Motor neuron (in vitro differentiated cells): ENCODE data around the gene CCDC185. TPM values are rescaled to one million over a fixed set of nuclear protein-coding genes. Genes with fewer than 3 reads are reported as not detected.

Experiments
- ATAC-seq, 8 experiments: fragments of 200-7000 bp; cut with Tn5 transposase; replicated peaks in 6 of 8; 2 replicates each; pipeline ENCODE4 v1.8.0; 2021; ENCODE audit warnings: mild to moderate bottlenecking in 8 of 8, moderate library complexity in 8 of 8
- H3K27ac ChIP-seq, 2 donors: fragments of 250-450 bp; sonication (Bioruptor Pico); 2 replicates each; pipeline ENCODE4 v1.9.0; 2021; ENCODE audit warnings: antibody characterized with exemption in 2 of 2, mild to moderate bottlenecking in 2 of 2, moderate library complexity in 1 of 2
- H3K4me1 ChIP-seq, 2 donors: fragments of 250-450 bp; sonication (Bioruptor Pico); replicated peaks in 1 of 2; 2 replicates each; pipeline ENCODE4 v1.6.1; 2021; ENCODE audit warnings: antibody characterized with exemption in 2 of 2, mild to moderate bottlenecking in 2 of 2, moderate library complexity in 1 of 2
- H3K4me3 ChIP-seq, 5 donors: fragments of 250-450 bp; sonication (Bioruptor Pico); 2 replicates each; pipeline ENCODE4 v1.9.0; 2021; ENCODE audit warnings: antibody characterized with exemption in 5 of 5, mild to moderate bottlenecking in 5 of 5, moderate library complexity in 4 of 5
- WGBS, 10 experiments: fragments of 450-650 bp; shearing (Covaris generic); methylation state at CpG; one replicate each; pipeline ENCODE4 v1.0.0; 2022; 5-methylcytosine and 5-hydroxymethylcytosine counted together
- in situ Hi-C, 9 experiments: fragments of 400-800 bp; cut with MboI; loops; one replicate each; pipeline ENCODE4 v1.15.0; 2021; ENCODE audit warnings: low sequenced_read_pairs in 9 of 9, low pct_unique_long_range_greater_than_20kb in 2 of 9; ENCODE audit not compliant: unreplicated experiment in 9 of 9
- total RNA-seq, 8 experiments: library from RNA; unstranded; fragments of 300-600 nt; gene quantifications; 2 replicates each; pipeline versions ENCODE4 v1.2.3 to v1.2.4, GENCODE V29; 2022

CCDC185 gene
- under 1 TPM in 7 of 8 experiments, not detected in 1; 0.05 to 0.81 (median 0.29) TPM for total RNA-seq

DNA sequence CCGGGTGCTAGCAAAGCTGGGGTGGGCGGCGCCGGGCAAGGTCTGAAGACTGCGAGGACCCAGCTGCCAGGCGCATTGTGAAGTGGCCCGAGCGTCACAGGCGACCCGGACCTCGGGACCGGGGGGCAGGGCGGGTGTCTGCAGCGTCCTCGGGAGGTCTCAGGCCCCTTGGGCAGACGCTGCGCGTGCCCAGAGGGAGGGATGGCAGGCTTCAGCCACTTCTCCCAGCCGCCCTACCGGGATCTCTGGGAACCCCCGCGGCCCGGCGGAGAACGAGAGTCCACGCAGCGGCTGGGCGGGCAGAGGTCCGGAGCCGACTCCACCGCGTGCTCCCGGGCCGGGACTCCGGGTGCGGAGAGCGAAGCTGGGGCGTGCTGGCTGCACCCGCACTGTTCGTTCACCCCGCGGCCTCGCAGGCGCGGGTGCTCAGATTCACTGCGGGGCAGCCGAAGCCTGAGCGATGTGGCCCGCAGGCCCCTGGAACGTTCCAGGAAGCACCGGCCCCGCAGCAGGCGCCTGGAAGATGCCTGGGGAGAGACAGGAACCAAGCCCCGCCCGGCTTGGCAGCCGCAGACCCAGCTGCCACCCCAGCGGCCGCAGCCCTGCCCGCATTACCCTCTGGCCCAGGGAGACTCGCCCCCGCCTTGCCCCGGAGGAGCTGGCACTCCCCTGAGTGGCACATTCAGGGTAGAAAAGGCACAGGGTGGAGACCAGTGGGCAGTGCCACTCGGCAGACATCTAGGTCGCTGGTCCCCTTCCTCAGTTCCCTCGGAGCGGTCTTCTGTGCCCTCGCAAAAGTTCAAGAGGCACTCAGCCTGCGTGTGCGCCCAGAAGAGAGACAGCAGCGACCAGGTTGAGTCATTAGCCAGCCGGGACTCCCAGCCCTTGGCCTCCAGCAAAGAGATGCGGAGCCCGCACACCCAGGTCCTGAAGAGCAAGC lies at the start of gene CCDC185:
CCDC185 (plus strand) TSS at position 141 of the 940 bp plus-strand sequence; CDS start at position 202, 61 bp downstream.
- ATAC-seq = peak; percentile 33 to 88 (median 62)
- in situ Hi-C loops = no loop called here

DNA sequence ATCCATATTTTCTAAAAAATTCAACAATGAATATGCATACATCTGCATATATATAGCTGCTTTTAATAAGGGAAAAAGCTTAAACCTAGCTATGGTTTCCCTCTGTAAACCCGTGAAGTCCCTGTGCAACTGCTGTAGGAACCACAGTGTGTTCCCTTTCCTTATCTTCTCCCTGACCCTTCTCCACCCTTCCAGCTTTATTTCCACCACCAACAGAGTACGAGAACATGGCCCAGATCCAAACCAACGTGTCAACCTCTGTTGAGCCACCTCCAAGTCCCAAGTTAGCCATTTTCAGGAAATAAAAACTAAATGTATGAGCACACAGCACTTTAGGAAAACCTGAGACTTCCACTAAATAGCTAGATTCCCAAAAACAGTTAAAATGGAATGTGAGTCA lies 49.5 kb upstream of the CCDC185 start:
- 29 to 89% (median 57%) methylated on average over 2 to 3 of the region's 3 CpGs; no CpG with 5 or more reads in 2 of the 10 experiments for whole genome bisulfite sequencing, 10 experiments
- in situ Hi-C loops = no loop called here
- ATAC-seq = peak in 1 of 8 experiments; percentile 20
- no peak overlapping the region for H3K27ac ChIP-seq
- peaks cover 0 to 5% of the 10 kb centered on the region in 2 donors for H3K4me1 ChIP-seq
- H3K4me3 ChIP-seq = no peak overlapping the region

More for the DNA sequence above, at the start of gene CCDC185:
- Histone ChIP-seq H3K27ac (no peak within 1 kb of the TSS), H3K4me1 (no peaks in the 10 kb centered on the region), H3K4me3 (peak within 1 kb of the TSS; percentile 4 to 29 (median 21))
- WGBS, 10 experiments = 9 to 93% (median 45%) methylated on average over 3 to 32 of the region's 73 CpGs; no CpG with 5 or more reads in 4 of the 10 experiments

DNA sequence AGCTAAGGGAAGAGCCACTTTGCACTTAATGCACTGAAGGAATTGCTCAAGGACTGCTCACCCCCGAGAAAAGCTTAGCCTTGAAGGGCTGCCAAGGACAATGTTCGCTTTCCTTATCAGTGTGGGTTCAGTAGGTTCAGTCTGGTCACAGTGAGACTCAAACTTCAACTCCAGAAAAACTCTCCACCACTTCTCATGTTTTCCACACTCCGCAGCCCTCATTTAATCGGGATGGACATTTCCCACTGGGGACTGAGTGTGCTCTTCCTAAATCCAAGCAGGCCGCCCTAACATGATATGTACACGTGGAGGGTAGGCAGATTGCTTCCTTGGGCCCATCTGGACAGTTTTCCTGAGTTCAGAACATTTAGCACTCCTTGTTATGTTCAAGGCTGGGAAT lies 48.7 kb upstream of the CCDC185 start:
- in situ Hi-C loops = no loop called here
- peaks cover 0 to 5% of the 10 kb centered on the region in 2 donors for H3K4me1 ChIP-seq
- no peak for ATAC-seq
- H3K4me3 ChIP-seq = no peak overlapping the region
- WGBS, 10 experiments = 47 to 92% (median 77%) methylated on average over 3 to 6 of the region's 6 CpGs; no CpG with 5 or more reads in 2 of the 10 experiments
- no peak overlapping the region for H3K27ac ChIP-seq

DNA sequence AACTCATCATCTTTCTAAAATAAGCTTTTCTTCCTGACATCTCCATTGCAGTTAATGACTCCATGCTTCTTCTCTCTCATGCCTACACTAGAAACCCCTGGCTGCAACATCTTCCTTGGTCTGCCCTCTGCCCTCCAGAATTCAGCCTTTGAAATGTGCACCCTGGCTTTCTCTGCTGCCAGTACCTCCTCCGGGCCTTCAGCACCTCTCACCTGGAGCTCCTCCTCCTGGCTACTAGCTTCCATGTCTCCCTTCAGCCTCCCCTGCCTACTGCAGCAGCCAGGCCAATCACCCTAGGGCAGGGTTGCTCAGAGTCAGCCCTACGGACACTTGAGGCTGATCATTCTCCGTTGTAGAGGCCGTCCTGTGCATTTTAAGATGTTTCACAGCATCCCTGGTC lies 47.5 kb upstream of the CCDC185 start:
- Histone ChIP-seq H3K27ac (no peak overlapping the region), H3K4me3 (no peak overlapping the region), H3K4me1 (peaks cover 0 to 2% of the 10 kb centered on the region in 2 donors)
- in situ Hi-C loops = no loop called here
- WGBS, 10 experiments = 50 to 100% (median 77%) methylated on average over 1 to 4 of the region's 4 CpGs; no CpG with 5 or more reads in 1 of the 10 experiments
- ATAC-seq = no peak

DNA sequence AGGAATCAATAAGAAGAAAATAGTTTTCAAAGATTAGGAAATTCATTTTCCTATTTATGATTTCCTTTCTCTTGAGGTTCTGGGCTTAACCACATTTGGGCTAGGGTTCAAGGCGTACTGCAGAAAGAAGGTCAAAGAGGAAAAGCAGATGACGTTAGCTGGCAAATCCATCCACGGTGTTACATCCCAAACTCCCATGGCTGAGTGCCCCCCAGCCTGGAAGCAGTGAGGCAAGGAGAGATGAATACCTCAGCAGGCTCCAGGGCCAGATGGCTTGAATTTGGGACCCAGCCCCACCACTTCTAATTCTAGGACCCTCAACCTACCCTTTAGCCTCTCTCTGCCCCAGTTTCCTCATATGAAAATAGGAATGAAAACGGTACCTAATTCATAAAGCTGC lies 46.9 kb upstream of the CCDC185 start:
- no peak overlapping the region for H3K27ac ChIP-seq
- H3K4me1 ChIP-seq = no peaks in the 10 kb centered on the region
- no peak overlapping the region for H3K4me3 ChIP-seq
- in situ Hi-C loops = no loop called here
- no peak for ATAC-seq
- 71 to 94% (median 83%) methylated on average over 1 to 4 of the region's 4 CpGs; no CpG with 5 or more reads in 2 of the 10 experiments for WGBS, 10 experiments

DNA sequence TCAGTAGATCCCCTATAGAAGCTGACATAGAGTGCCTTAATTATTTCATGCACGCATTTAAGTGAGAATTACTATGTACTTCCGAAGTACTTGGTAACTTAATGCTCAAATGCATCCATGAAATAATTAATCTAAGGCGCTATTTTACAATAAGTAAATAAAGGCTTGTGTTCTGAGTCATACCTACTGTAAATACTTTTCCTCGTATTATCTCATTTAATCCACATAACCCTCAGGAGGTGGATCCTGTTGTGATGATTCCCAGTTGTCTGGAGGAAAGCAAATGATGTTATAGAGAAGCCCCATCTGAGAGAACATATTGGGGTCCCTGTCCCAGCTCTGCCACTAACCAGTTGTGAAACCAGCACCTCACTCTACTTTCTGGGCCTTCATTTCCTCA lies 45.6 kb upstream of the CCDC185 start:
- H3K4me3 ChIP-seq = no peak overlapping the region
- 63 to 98% (median 85%) methylated on average over 1 to 4 of the region's 4 CpGs; no CpG with 5 or more reads in 4 of the 10 experiments for WGBS, 10 experiments
- H3K27ac ChIP-seq = no peak overlapping the region
- ATAC-seq = no peak
- peaks cover 3 to 4% of the 10 kb centered on the region in 2 donors for H3K4me1 ChIP-seq
- in situ Hi-C loops = no loop called here

DNA sequence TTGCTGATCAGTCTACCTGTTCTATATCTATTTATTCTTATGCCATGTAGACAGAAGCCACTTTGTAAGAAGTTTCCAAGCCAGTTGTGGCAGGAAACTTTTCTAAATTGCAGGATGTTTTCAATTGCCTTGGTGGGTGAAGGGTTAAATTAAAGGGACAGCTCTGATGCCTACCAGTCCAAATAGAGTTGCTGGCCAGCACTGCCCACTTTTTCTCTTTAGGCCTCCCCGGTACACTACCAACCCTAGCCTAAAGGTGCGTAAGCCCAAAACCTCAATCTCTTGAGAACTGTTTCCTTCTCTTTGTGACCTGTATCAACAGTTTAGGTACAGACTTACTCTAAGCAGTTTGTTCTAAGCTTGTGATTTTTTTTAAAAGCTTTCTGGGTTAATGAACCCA lies 44.8 kb upstream of the CCDC185 start:
- peaks cover 3 to 9% of the 10 kb centered on the region in 2 donors for H3K4me1 ChIP-seq
- WGBS, 10 experiments = 20 to 100% (median 72%) methylated on average over 1 to 2 of the region's 2 CpGs; no CpG with 5 or more reads in 3 of the 10 experiments
- H3K4me3 ChIP-seq = no peak overlapping the region
- in situ Hi-C loops = no loop called here
- ATAC-seq = no peak
- H3K27ac ChIP-seq = no peak overlapping the region

DNA sequence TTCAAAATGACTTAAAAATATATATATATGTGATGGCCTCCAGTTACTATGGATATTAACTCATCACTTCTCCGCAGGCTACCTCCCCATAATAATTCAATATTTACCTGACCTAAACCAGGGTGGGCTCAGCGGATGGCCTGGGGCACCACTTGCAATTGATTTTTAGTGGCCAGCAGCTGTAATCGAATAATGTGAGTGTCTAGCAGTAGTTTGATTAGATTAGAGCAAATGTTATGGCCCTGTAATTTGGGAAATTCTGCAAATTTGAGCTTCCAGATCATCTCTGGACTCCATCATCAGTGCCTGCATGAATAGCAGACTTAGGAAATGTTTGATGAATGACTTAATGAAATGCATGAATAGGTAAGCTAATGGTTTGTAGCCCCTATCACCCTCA lies 44.0 kb upstream of the CCDC185 start:
- in situ Hi-C loops = no loop called here
- WGBS, 10 experiments = 80 to 100% (median 100%) methylated on average over 1 to 3 of the region's 3 CpGs; no CpG with 5 or more reads in 1 of the 10 experiments
- H3K27ac ChIP-seq = no peak overlapping the region
- H3K4me1 ChIP-seq = peaks cover 3 to 9% of the 10 kb centered on the region in 2 donors
- H3K4me3 ChIP-seq = no peak overlapping the region
- ATAC-seq = no peak

DNA sequence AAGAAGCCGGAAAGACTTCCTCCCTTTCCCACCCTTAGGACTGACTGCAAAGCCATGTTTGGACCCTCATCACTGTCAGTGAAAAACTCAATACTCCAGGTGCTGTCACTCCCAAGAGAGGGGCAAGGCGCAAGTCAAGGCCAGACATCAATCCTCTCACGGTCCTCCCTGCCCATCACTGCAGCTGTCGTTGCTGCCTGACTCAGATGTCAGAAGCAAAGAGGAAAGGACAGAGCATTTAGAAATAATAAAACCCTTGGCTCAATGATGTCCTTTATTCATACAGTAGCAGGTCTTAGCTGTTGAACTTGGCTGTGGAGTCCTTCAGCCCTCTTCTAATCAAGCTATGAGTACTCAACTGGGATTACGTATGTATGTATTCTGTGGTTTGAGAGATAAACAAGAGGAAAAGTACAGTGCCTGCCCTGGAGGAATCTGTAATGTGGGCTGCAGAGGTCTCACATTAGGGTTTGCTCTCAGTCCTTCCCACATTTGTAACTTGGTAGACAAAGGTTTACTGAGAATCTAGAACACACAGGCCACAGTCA lies 42.8 kb upstream of the CCDC185 start:
- in situ Hi-C loops = no loop called here
- Histone ChIP-seq H3K27ac (no peak overlapping the region), H3K4me3 (no peak overlapping the region), H3K4me1 (peaks cover 3 to 9% of the 10 kb centered on the region in 2 donors)
- WGBS, 10 experiments = 75 to 100% (median 86%) methylated on average over 1 to 5 of the region's 5 CpGs; no CpG with 5 or more reads in 3 of the 10 experiments
- ATAC-seq = peak in 3 of 8 experiments; percentile 68 to 86 (median 73)

DNA sequence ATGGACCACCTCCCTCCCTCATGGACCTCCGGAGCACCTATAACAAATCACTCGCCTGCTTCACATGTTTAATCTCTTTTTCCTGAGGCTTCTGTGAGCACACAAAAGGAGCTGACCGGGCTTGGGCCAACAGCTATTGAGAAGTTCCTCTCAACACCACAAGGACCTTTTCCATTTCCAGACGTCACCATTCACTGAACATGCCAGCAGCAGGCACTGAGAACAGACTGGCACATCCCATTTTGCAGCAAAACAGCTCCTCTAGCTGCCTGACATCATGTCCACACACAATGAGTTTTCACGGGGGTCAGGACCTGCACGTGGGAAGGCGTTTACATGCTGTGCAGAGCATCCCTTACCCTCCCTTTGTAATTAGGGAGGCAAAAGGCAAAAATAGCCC lies 40.3 kb upstream of the CCDC185 start:
- in situ Hi-C loops = no loop called here
- no peak overlapping the region for H3K4me3 ChIP-seq
- H3K27ac ChIP-seq = no peak overlapping the region
- WGBS, 10 experiments = 20 to 100% (median 54%) methylated on average over 1 to 7 of the region's 7 CpGs; no CpG with 5 or more reads in 1 of the 10 experiments
- no peak for ATAC-seq
- peaks cover 3 to 9% of the 10 kb centered on the region in 2 donors for H3K4me1 ChIP-seq

DNA sequence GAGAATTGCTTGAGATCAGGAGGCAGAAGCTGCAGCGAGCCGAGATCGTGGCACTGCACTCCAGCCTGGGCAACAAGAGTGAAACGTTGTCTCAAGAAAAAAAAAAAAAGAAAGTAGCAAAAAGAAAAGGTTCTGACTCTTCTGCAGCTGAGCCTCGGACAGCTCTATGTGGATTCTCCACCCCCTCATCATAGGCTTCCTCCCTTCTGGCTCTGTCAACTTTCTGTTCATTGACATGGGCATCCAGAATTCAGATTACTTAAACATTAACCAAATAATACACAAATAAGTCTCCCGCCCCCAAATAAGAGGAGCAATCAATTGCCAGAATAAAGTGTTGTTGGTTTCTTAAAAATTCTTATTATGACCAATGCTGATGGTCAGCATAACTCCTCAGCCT lies 39.3 kb upstream of the CCDC185 start:
- 13 to 83% (median 60%) methylated on average over 1 to 6 of the region's 6 CpGs for whole genome bisulfite sequencing, 10 experiments
- Histone ChIP-seq H3K4me1 (peaks cover 3 to 9% of the 10 kb centered on the region in 2 donors), H3K4me3 (no peak overlapping the region), H3K27ac (no peak overlapping the region)
- ATAC-seq = no peak
- in situ Hi-C loops = no loop called here

DNA sequence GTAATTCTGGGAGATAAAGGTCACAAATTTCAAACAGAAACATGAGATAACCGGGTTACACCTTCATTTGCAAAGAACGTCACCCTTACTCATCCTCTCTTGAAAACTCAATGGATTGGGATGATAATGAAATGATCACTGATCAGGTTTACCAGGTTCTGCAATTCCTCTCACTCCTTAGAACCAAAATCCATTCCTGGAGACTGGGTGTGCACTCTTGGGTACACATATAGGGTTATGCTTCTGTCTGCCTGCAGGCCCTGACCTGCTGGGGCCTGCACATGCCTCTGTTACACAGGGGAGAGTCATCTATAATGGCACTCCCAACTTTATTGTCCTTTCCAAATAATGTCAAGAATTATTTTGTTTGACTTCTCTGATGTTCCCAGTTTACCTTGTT lies 37.5 kb upstream of the CCDC185 start:
- Histone ChIP-seq H3K4me1 (peaks cover 3 to 9% of the 10 kb centered on the region in 2 donors), H3K27ac (no peak overlapping the region), H3K4me3 (no peak overlapping the region)
- in situ Hi-C loops = no loop called here
- ATAC-seq = no peak
- 14 to 100% (median 66%) methylated on average over 1 to 2 of the region's 2 CpGs for WGBS, 10 experiments

DNA sequence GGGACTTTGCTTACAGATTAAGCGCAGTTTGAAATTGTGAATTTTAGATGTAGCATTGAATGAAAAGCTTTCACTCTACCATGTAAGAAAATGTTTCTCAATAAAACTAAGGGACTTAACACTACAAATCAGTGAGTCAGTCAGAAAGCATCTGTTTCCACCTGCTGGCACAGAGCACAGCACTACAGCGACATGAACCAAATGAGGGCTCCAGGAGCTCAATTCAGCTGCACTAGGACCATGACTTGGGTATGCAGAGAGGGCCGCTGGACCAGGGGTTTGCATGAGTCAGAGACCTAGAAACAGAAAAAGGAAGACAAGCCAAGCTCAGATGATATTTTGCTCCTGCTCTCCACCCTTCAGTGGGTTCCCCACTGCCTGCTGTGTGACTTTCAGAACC lies 34.4 kb upstream of the CCDC185 start:
- in situ Hi-C loops = no loop called here
- no peak for ATAC-seq
- 59 to 100% (median 79%) methylated on average over 1 to 3 of the region's 3 CpGs; no CpG with 5 or more reads in 1 of the 10 experiments for WGBS, 10 experiments

More for the DNA sequence above, 34.4 kb upstream of the CCDC185 start:
- no peak overlapping the region for H3K27ac ChIP-seq
- H3K4me3 ChIP-seq = no peak overlapping the region
- peaks cover 4 to 7% of the 10 kb centered on the region in 2 donors for H3K4me1 ChIP-seq
